ENCODE measurements around the gene NDUFV2. TPM values are rescaled to one million over a fixed set of nuclear protein-coding genes. Genes with fewer than 3 reads are reported as not detected.

NDUFV2 gene
- total RNA-seq, 1 donor from 2014 or later: 80.5 TPM

DNA sequence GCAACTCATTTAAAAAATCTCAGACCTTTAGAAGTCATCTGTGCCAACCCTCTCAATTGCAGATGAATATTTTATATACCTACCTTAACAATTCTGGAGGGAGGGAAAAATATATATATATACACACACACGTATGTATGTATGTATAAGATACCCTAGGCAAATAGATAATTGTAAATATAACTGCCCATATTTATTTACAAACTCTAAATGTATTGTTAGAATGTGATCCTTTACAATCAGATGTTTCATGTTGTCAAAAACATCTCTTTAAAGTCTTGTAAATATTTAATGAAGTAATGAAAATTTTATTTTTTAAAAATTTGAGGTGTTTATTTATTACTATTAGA is 45.7 kb downstream of the NDUFV2 start:
- Mint-ChIP-seq H3K36me3 (ENCODE audit: low read depth) (no peaks in the 10 kb centered on the region), H3K27me3 (ENCODE audit: low read depth) (no peaks in the 10 kb centered on the region), H3K4me1 (ENCODE audit: low read depth) (peaks cover 33% of the 10 kb centered on the region), H3K27ac (ENCODE audit: unreplicated experiment) (no peak overlapping the region), H3K4me3 (ENCODE audit: unreplicated experiment) (no peak overlapping the region), H3K9me3 (ENCODE audit: low read depth) (no peaks in the 10 kb centered on the region)
- peak; percentile 47 for TF ChIP-seq CTCF (IDR thresholded peaks at IDR 0.05)
- no peak for DNase-seq (ENCODE audit: low spot score)

GRCh38 chr18:9150121-9150520 is 47.6 kb downstream of the NDUFV2 start:
- H3K9me3 Mint-ChIP-seq (ENCODE audit: low read depth): no peaks in the 10 kb centered on the region
- no peaks in the 10 kb centered on the region for H3K27me3 Mint-ChIP-seq (ENCODE audit: low read depth)
- no peak overlapping the region for H3K27ac Mint-ChIP-seq (ENCODE audit: unreplicated experiment)
- no peak for DNase-seq (ENCODE audit: low spot score)
- H3K4me1 Mint-ChIP-seq (ENCODE audit: low read depth): peaks cover 37% of the 10 kb centered on the region
- H3K4me3 Mint-ChIP-seq (ENCODE audit: unreplicated experiment): no peak overlapping the region
- H3K36me3 Mint-ChIP-seq (ENCODE audit: low read depth): no peaks in the 10 kb centered on the region
- TF ChIP-seq CTCF (IDR thresholded peaks at IDR 0.05): no peak

GRCh38 chr18:9153256-9153655 is 50.8 kb downstream of the NDUFV2 start:
- Mint-ChIP-seq H3K27me3 (ENCODE audit: low read depth) (no peaks in the 10 kb centered on the region), H3K4me3 (ENCODE audit: unreplicated experiment) (no peak overlapping the region), H3K9me3 (ENCODE audit: low read depth) (no peaks in the 10 kb centered on the region), H3K27ac (ENCODE audit: unreplicated experiment) (no peak overlapping the region), H3K36me3 (ENCODE audit: low read depth) (no peaks in the 10 kb centered on the region), H3K4me1 (ENCODE audit: low read depth) (peaks cover 20% of the 10 kb centered on the region)
- TF ChIP-seq CTCF (IDR thresholded peaks at IDR 0.05): no peak
- DNase-seq (ENCODE audit: low spot score): no peak

DNA sequence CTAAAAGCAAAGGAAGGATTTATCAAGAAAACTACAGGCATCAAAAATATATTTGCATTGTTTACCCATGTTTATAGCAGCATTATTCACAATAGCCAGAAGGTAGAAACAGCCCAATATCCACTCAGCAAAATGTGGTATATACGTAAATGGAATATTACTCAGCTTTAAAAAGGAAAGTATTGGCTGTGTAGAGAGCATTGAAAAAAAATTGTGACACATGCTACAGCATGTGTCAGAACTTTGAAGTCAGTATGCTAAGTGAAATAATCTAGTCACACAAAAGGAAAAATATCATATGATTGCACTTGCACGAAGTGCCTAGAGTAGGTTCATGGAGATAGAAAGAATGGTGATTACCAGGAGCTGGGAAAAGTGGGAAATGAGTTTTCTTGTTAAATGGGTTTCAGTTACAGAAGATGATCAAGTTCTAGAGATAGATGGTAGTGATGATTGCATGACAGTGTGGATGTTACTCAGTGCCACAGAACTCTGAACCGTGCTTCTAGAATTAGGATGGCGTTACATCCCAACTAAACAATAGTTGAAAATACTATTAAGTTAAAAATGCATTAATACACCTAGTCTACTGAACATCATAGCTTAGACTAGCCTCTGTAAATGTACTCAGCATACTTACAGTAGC is 54.2 kb downstream of the NDUFV2 start:
- Mint-ChIP-seq H3K36me3 (ENCODE audit: low read depth) (no peaks in the 10 kb centered on the region), H3K27me3 (ENCODE audit: low read depth) (no peaks in the 10 kb centered on the region), H3K9me3 (ENCODE audit: low read depth) (no peaks in the 10 kb centered on the region), H3K4me3 (ENCODE audit: unreplicated experiment) (no peak overlapping the region), H3K4me1 (ENCODE audit: low read depth) (peaks cover 20% of the 10 kb centered on the region), H3K27ac (ENCODE audit: unreplicated experiment) (no peak overlapping the region)
- DNase-seq (ENCODE audit: low spot score): no peak
- TF ChIP-seq CTCF (IDR thresholded peaks at IDR 0.05): no peak

- no peak overlapping the region for H3K27ac Mint-ChIP-seq (ENCODE audit: unreplicated experiment)
- H3K36me3 Mint-ChIP-seq (ENCODE audit: low read depth): peaks cover 2% of the 10 kb centered on the region
- no peak for DNase-seq (ENCODE audit: low spot score)
- H3K4me3 Mint-ChIP-seq (ENCODE audit: unreplicated experiment): no peak overlapping the region
- H3K27me3 Mint-ChIP-seq (ENCODE audit: low read depth): no peaks in the 10 kb centered on the region
- H3K4me1 Mint-ChIP-seq (ENCODE audit: low read depth): peaks cover 19% of the 10 kb centered on the region
- peaks cover 7% of the 10 kb centered on the region for H3K9me3 Mint-ChIP-seq (ENCODE audit: low read depth)
- TF ChIP-seq CTCF (IDR thresholded peaks at IDR 0.05): no peak
Measured at GRCh38 chr18:9157806-9158205, 55.3 kb downstream of the NDUFV2 start.
